PC-3 (cell line): Measurements from ENCODE around the gene CAPG. TPM values are rescaled to one million over a fixed set of nuclear protein-coding genes. Genes with fewer than 3 reads are reported as not detected.

Experiments
- ATAC-seq: fragments of 200-7000 bp; cut with Tn5 transposase; 2 replicates; pipeline ENCODE4 v1.9.1; 2020; ENCODE audit warnings: mild to moderate bottlenecking, moderate library complexity
- BruUV-seq: library from RNA; stranded (reverse); fragments of 400-500 nt; replicated peaks from 2 replicates; lab custom pipeline; 2021; lab: Mats Ljungman, UMichigan
- CTCF ChIA-PET: fragments of 300-600 bp; sonication (Branson Sonifier 250); formaldehyde crosslinking; loops from one replicate; lab custom pipeline; 2022; ENCODE audit warnings: antibody characterized with exemption; lab: Charles Lee
- POLR2A ChIA-PET: fragments of 300-600 bp; sonication (Branson Sonifier 250); formaldehyde crosslinking; loops from one replicate; lab custom pipeline; 2022; ENCODE audit warnings: antibody characterized with exemption; ENCODE audit not compliant: unreplicated experiment; lab: Charles Lee
- DNase-seq: peaks from one replicate; pipeline ENCODE4 v3.0.0-alpha.2; 2015
- H2AFZ ChIP-seq: fragments of 300-600 bp; sonication (generic); 2 replicates; pipeline ENCODE4 v1.6.0; 2016; ENCODE audit warnings: antibody characterized with exemption, low read length
- H3F3A ChIP-seq: fragments of 300-600 bp; sonication (generic); one replicate; pipeline ENCODE4 v1.6.0; 2017; ENCODE audit warnings: antibody characterized with exemption, low read length, control low read depth, mild to moderate bottlenecking; ENCODE audit not compliant: unreplicated experiment
- H3K27ac ChIP-seq: fragments of 300-600 bp; sonication (generic); 2 replicates; pipeline ENCODE4 v1.5.1; 2016; ENCODE audit warnings: mild to moderate bottlenecking, low read length
- H3K27me3 ChIP-seq: fragments of 300-600 bp; sonication (generic); 2 replicates; pipeline ENCODE4 v1.6.1; 2016; ENCODE audit warnings: low read length, mixed read lengths
- H3K36me3 ChIP-seq: fragments of 300-600 bp; sonication (generic); 2 replicates; pipeline ENCODE4 v1.6.1; 2016; ENCODE audit warnings: low read depth, mixed run types, low read length, mixed read lengths
- H3K4me1 ChIP-seq: fragments of 300-600 bp; sonication (generic); 2 replicates; pipeline ENCODE4 v1.5.1; 2016; ENCODE audit warnings: low read length; ENCODE audit not compliant: insufficient read depth
- H3K4me2 ChIP-seq: fragments of 300-600 bp; sonication (generic); 2 replicates; pipeline ENCODE4 v1.6.0; 2016; ENCODE audit warnings: low read length
- H3K4me3 ChIP-seq: fragments of 300-600 bp; sonication (generic); 2 replicates; pipeline ENCODE4 v1.5.1; 2016; ENCODE audit warnings: mild to moderate bottlenecking, low read length, mixed read lengths
- H3K79me2 ChIP-seq: fragments of 300-600 bp; sonication (generic); 2 replicates; pipeline ENCODE4 v1.6.1; 2017; ENCODE audit warnings: low read length, mixed read lengths
- H3K9ac ChIP-seq: fragments of 300-600 bp; sonication (generic); 2 replicates; pipeline ENCODE4 v1.6.0; 2016; ENCODE audit warnings: mild to moderate bottlenecking, low read length
- H3K9me2 ChIP-seq: fragments of 300-600 bp; sonication (generic); replicated peaks from 2 replicates; pipeline ENCODE4 v1.6.1; 2016; ENCODE audit warnings: mixed run types, low read length, mixed read lengths
- H3K9me3 ChIP-seq: fragments of 300-600 bp; sonication (generic); 2 replicates; pipeline ENCODE4 v1.6.1; 2016; ENCODE audit warnings: low read length, mixed read lengths
- H4K20me1 ChIP-seq: fragments of 300-600 bp; sonication (generic); 2 replicates; pipeline ENCODE4 v1.6.1; 2016; ENCODE audit warnings: low read length, mixed read lengths
- CTCF ChIP-seq: fragments of 300-600 bp; sonication (generic); conservative IDR thresholded peaks from 2 replicates; pipeline ENCODE4 v1.5.1; 2017; ENCODE audit warnings: antibody characterized with exemption, low read depth, mild to moderate bottlenecking, low read length
- EZH2 ChIP-seq: fragments of 300-600 bp; sonication (generic); IDR thresholded peaks from one replicate; pipeline ENCODE4 v1.6.1; 2017; ENCODE audit warnings: antibody characterized with exemption, mild to moderate bottlenecking, low read length; ENCODE audit not compliant: unreplicated experiment
- EZH2phosphoT487 ChIP-seq: fragments of 300-600 bp; sonication (generic); IDR thresholded peaks from 2 replicates; pipeline ENCODE4 v1.6.1; 2018; ENCODE audit warnings: mild to moderate bottlenecking, antibody characterized with exemption, low read length, borderline replicate concordance
- intact Hi-C: fragments of 100-400 bp; cut with micrococcal nuclease; formaldehyde crosslinking; loops from 2 replicates; pipeline ENCODE4 v1.9.0; 2023
- total RNA-seq: library from RNA; depleted of rRNA; stranded (reverse); fragments of >200 nt; gene quantifications from 2 replicates; pipeline ENCODE4 v1.2.3, GENCODE V29; 2014

Gene CAPG
- total RNA-seq, 1 experiment from 2014 or later, result 221 TPM

DNA sequence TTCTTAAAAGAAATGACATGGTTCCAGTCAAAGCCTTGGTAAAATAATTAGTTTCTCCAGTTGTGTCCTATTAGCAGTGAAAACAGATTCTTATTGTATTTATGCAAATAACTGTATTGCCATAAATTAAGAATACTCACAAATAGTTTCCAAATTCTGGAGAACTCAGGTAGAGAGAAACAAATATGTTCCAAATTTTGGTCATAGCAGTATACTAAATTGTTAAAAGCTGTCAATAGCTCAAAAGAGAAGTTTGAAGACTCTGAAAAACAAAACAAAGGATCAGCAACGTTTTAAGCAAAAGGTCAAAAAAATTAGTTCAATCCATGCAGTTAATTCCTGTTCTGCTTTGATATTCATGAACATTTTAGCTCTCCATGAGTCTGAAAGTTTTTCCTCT, 30.1 kb downstream of the CAPG start:
- intact Hi-C loops, result no loop called here
- H3K36me3 ChIP-seq, result peaks cover 7% of the 10 kb centered on the region; the same call in 1 of the 2 replicates
- H3K9me2 ChIP-seq, result no peaks in the 10 kb centered on the region
- H3K4me2 ChIP-seq, result no peak overlapping the region
- H3K27ac ChIP-seq, result no peak overlapping the region
- DNase-seq (no peak), ATAC-seq (no peak)
- no peak overlapping the region for H2AFZ ChIP-seq
- TF ChIP-seq CTCF (no peak), EZH2 (no peak), EZH2phosphoT487 (no peak)
- BruUV-seq, result no TSS peak
- H3K4me3 ChIP-seq, result no peak overlapping the region
- POLR2A ChIA-PET, result no interaction called here
- no peaks in the 10 kb centered on the region for H3K27me3 ChIP-seq
- H3F3A ChIP-seq, result no peaks in the 10 kb centered on the region
- H3K4me1 ChIP-seq, result peaks cover 3% of the 10 kb centered on the region; the same call in 1 of the 2 replicates
- no peaks in the 10 kb centered on the region for H4K20me1 ChIP-seq
- CTCF ChIA-PET, result no interaction called here
- H3K79me2 ChIP-seq, result no peaks in the 10 kb centered on the region
- H3K9ac ChIP-seq, result no peak overlapping the region
- no peaks in the 10 kb centered on the region for H3K9me3 ChIP-seq

GRCh38 chr2:85378257-85378656, 31.9 kb downstream of the CAPG start:
- peaks cover 7% of the 10 kb centered on the region; the same call in 1 of the 2 replicates for H3K36me3 ChIP-seq
- TF ChIP-seq EZH2phosphoT487 (no peak), EZH2 (no peak), CTCF (no peak)
- POLR2A ChIA-PET, result no interaction called here

DNA sequence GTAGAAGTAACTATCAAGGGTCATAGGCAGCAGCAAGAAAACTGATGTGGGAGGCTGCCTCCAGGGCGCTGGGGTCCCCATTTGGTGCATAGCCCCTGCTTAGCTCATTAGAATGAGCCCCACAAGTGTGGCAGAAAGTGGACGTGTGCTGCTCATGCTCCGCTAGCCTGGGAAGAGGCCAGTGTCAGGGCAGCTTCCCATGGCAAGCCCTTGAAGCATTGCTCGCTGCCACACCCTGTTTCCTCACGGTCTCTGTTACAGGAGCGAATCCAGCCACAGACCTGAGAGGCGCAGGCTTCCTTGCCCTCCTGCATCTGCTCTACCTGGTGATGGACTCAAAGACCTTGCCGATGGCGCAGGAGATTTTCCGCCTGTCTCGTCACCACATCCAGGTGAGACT, 33.1 kb downstream of the CAPG start:
- no peak overlapping the region for H3K4me2 ChIP-seq
- no peaks in the 10 kb centered on the region for H3K27me3 ChIP-seq
- no TSS peak for BruUV-seq
- peaks cover 7% of the 10 kb centered on the region; the same call in 1 of the 2 replicates for H3K36me3 ChIP-seq
- no peak overlapping the region for H3K9ac ChIP-seq
- DNase-seq (no peak), ATAC-seq (no peak)
- H4K20me1 ChIP-seq, result no peaks in the 10 kb centered on the region
- H2AFZ ChIP-seq, result no peak overlapping the region
- no peak overlapping the region for H3K27ac ChIP-seq
- CTCF ChIA-PET, result no interaction called here
- no peaks in the 10 kb centered on the region for H3K79me2 ChIP-seq
- intact Hi-C loops, result no loop called here
- H3K4me1 ChIP-seq, result peaks cover 4% of the 10 kb centered on the region; the same call in 1 of the 2 replicates
- no peak overlapping the region for H3K4me3 ChIP-seq
- POLR2A ChIA-PET, result no interaction called here
- TF ChIP-seq CTCF (no peak), EZH2 (no peak), EZH2phosphoT487 (no peak)
- H3K9me2 ChIP-seq, result no peaks in the 10 kb centered on the region
- no peaks in the 10 kb centered on the region for H3F3A ChIP-seq
- H3K9me3 ChIP-seq, result no peaks in the 10 kb centered on the region

More at GRCh38 chr2:85378257-85378656, 31.9 kb downstream of the CAPG start:
- BruUV-seq, result no TSS peak
- CTCF ChIA-PET, result no interaction called here
- Histone ChIP-seq H3K79me2 (no peaks in the 10 kb centered on the region), H3K9ac (no peak overlapping the region), H3K4me2 (no peak overlapping the region), H3K27me3 (no peaks in the 10 kb centered on the region), H3K4me1 (peaks cover 4% of the 10 kb centered on the region; the same call in 1 of the 2 replicates), H2AFZ (no peak overlapping the region), H3K9me3 (no peaks in the 10 kb centered on the region), H3K27ac (no peak overlapping the region), H3K4me3 (no peak overlapping the region), H3F3A (no peaks in the 10 kb centered on the region), H3K9me2 (no peaks in the 10 kb centered on the region), H4K20me1 (no peaks in the 10 kb centered on the region)
- intact Hi-C loops, result no loop called here
- ATAC-seq (no peak), DNase-seq (no peak)
